Ovary (tissue), 3 donors: ENCODE measurements around the gene CARMIL1.

Experiments
- CTCF ChIP-seq, 3 donors: fragments of 450-650 bp in 2 of 3; fragments of 200-600 bp in 1 of 3; IDR thresholded peaks; one replicate each; pipeline versions ENCODE4 v1.5.1 to v1.8.0; 2016 to 2022; ENCODE audit warnings: antibody characterized with exemption in 3 of 3, mild to moderate bottlenecking in 1 of 3
- EP300 ChIP-seq: sonication (generic); formaldehyde crosslinking; IDR thresholded peaks from one replicate; pipeline ENCODE4 v1.6.1; 2017; ENCODE audit warnings: antibody characterized with exemption
- POLR2A ChIP-seq: fragments of 450-650 bp; IDR thresholded peaks from one replicate; pipeline ENCODE4 v1.6.1; 2017; ENCODE audit warnings: antibody characterized with exemption, mild to moderate bottlenecking, moderate library complexity
- donor health status: DM: no; HTN: no; CAD: no.

GRCh38 chr6:25229671-25230321, 49.4 kb upstream of the CARMIL1 start:
- no peak for TF ChIP-seq CTCF (IDR thresholded peaks at IDR 0.05)
- no peak for TF ChIP-seq POLR2A
- TF ChIP-seq EP300, result no peak
